HG02798 (cell line): ENCODE results near the gene TIMP2.
"Not testable (repeated sequence)": the region's sequence is repeated elsewhere in the genome, so short reads cannot be mapped to it uniquely, and the experiment has no call there.

Source experiments
- ATAC-seq: cut with Tn5 transposase; IDR thresholded peaks from one replicate; pipeline ENCODE4 v1.9.1; 2021; ENCODE audit warnings: mild to moderate bottlenecking; ENCODE audit not compliant: unreplicated experiment, poor library complexity

TIMP2 gene

GRCh38 chr17:78875363-78876093 is 49.7 kb downstream of the TIMP2 start:
- no peak for ATAC-seq

GRCh38 chr17:78873519-78874340 is 51.5 kb downstream of the TIMP2 start:
- ATAC-seq, result no peak

GRCh38 chr17:78872486-78872885 is 52.7 kb downstream of the TIMP2 start:
- ATAC-seq, result no peak

GRCh38 chr17:78870621-78871020 is 54.6 kb downstream of the TIMP2 start:
- no peak for ATAC-seq

- no peak for ATAC-seq
Measured at GRCh38 chr17:78868391-78868790, 56.8 kb downstream of the TIMP2 start.

GRCh38 chr17:78867046-78867445 is 58.1 kb downstream of the TIMP2 start:
- not testable (repeated sequence) for ATAC-seq

- ATAC-seq, result no peak
Measured at GRCh38 chr17:78865682-78866390, 59.4 kb downstream of the TIMP2 start.

GRCh38 chr17:78864117-78864516 is 61.1 kb downstream of the TIMP2 start:
- no peak for ATAC-seq

GRCh38 chr17:78862073-78863023 is 62.8 kb downstream of the TIMP2 start:
- no peak for ATAC-seq

GRCh38 chr17:78861229-78861628 is 64.0 kb downstream of the TIMP2 start:
- no peak for ATAC-seq

GRCh38 chr17:78859051-78859450 is 66.1 kb downstream of the TIMP2 start:
- no peak for ATAC-seq

GRCh38 chr17:78857266-78857665 is 67.9 kb downstream of the TIMP2 start:
- ATAC-seq, result no peak

GRCh38 chr17:78855561-78856165 is 69.5 kb downstream of the TIMP2 start:
- ATAC-seq, result no peak

- no peak for ATAC-seq
Measured at GRCh38 chr17:78854508-78854907, 70.7 kb downstream of the TIMP2 start.

GRCh38 chr17:78853926-78854394 is 71.2 kb downstream of the TIMP2 start:
- ATAC-seq, result no peak

GRCh38 chr17:78852709-78853121 is 72.5 kb downstream of the TIMP2 start:
- no peak for ATAC-seq

- ATAC-seq, result no peak
Measured at GRCh38 chr17:78849026-78849425, 76.2 kb downstream of the TIMP2 start.

- no peak for ATAC-seq
Measured at GRCh38 chr17:78847052-78847451, 78.1 kb downstream of the TIMP2 start.

GRCh38 chr17:78844301-78845005 is 80.7 kb downstream of the TIMP2 start:
- ATAC-seq, result no peak
